Transverse colon (tissue), 3 donors: ENCODE results near the gene ATP5MC2.

Experiments
- CTCF ChIP-seq, 5 experiments: fragments of 200-600 bp in 3 of 5; fragments of 450-650 bp in 2 of 5; sonication (generic) in 3 of 5; IDR thresholded peaks; 1 replicate in 2 of 5; 2 replicates in 3 of 5; pipeline ENCODE4 v1.5.1; 2016 to 2017; ENCODE audit warnings: antibody characterized with exemption in 5 of 5, inconsistent platforms in 3 of 5, mild to moderate bottlenecking in 2 of 5, moderate library complexity in 1 of 5
- POLR2A ChIP-seq: fragments of 450-650 bp; IDR thresholded peaks from one replicate; pipeline ENCODE4 v1.6.1; 2016; ENCODE audit warnings: antibody characterized with exemption, mild to moderate bottlenecking, moderate library complexity

GRCh38 chr12:53722450-53723041 lies 46.7 kb upstream of the ATP5MC2 start:
- no peak for TF ChIP-seq POLR2A
- no peak for TF ChIP-seq CTCF (IDR thresholded peaks at IDR 0.05)
